Cardiac muscle cell (in vitro differentiated cells and primary cell): Measurements from ENCODE around the gene GOLT1B. TPM values are rescaled to one million over a fixed set of nuclear protein-coding genes. Genes with fewer than 3 reads are reported as not detected.

Source experiments
- DNase-seq, 2 donors: peaks; one replicate each; pipeline versions ENCODE4 v3.0.0 to v3.0.0-alpha.2; 2010 to 2017; ENCODE audit warnings: low read depth in 1 of 2, low spot score in 1 of 2
- H3K27ac ChIP-seq: fragments of 200-600 bp; sonication (generic); 2 replicates; pipeline ENCODE4 v1.5.1; 2016
- H3K27me3 ChIP-seq: fragments of 200-600 bp; sonication (generic); 2 replicates; pipeline ENCODE4 v1.6.0; 2016; ENCODE audit warnings: control low read depth
- H3K36me3 ChIP-seq: fragments of 200-600 bp; sonication (generic); 2 replicates; pipeline ENCODE4 v1.5.1; 2016; ENCODE audit warnings: control low read depth
- H3K4me1 ChIP-seq: fragments of 200-600 bp; sonication (generic); 2 replicates; pipeline ENCODE4 v1.8.1; 2017; ENCODE audit warnings: low read depth, mild to moderate bottlenecking, mixed run types
- H3K4me3 ChIP-seq: fragments of 200-600 bp; sonication (generic); 2 replicates; pipeline ENCODE4 v1.5.1; 2016; ENCODE audit warnings: mild to moderate bottlenecking
- H3K9me3 ChIP-seq: fragments of 200-600 bp; sonication (generic); 2 replicates; pipeline ENCODE4 v1.5.1; 2017; ENCODE audit warnings: low read depth, mild to moderate bottlenecking, control low read depth
- CTCF ChIP-seq: IDR thresholded peaks from 2 replicates; pipeline ENCODE4 v1.5.1; 2012; ENCODE audit warnings: low read depth, mild to moderate bottlenecking, low read length
- polyA plus RNA-seq: library from polyadenylated mRNA; unstranded; fragments of >200 nt; fragmentation: Nextera tagmentation; extraction: Ambion mirVana; gene quantifications from 2 replicates; pipeline ENCODE4 v1.2.1, GENCODE V29; 2016
- total RNA-seq: library from RNA; depleted of rRNA; stranded (reverse); fragments of >200 nt; gene quantifications from 2 replicates; pipeline ENCODE4 v1.2.3, GENCODE V29; 2016

GOLT1B gene
- total and polyA plus RNA-seq, 2 experiments from 2014 or later, result 7.9 to 18.9 TPM

GRCh38 chr12:21566223-21566906 is 64.8 kb downstream of the GOLT1B start:
- DNase-seq, result no peak
- Histone ChIP-seq H3K4me1 (no peaks in the 10 kb centered on the region), H3K27ac (no peak overlapping the region), H3K9me3 (no peaks in the 10 kb centered on the region), H3K36me3 (no peaks in the 10 kb centered on the region), H3K4me3 (no peak overlapping the region), H3K27me3 (no peaks in the 10 kb centered on the region)
- TF ChIP-seq CTCF, result no peak

- no peak for TF ChIP-seq CTCF
These were observed 65.4 kb downstream of the GOLT1B start for GRCh38 chr12:21566907-21567394.

More at GRCh38 chr12:21566907-21567394, 65.4 kb downstream of the GOLT1B start:
- Histone ChIP-seq H3K4me1 (no peaks in the 10 kb centered on the region), H3K27ac (no peak overlapping the region), H3K27me3 (no peaks in the 10 kb centered on the region), H3K4me3 (no peak overlapping the region), H3K36me3 (no peaks in the 10 kb centered on the region), H3K9me3 (no peaks in the 10 kb centered on the region)
- no peak for DNase-seq

Other genes starting within 250 kb of the GOLT1B start
- 0.39 and 1.8 TPM in 2 replicates for gene SLCO1A2, start 166.9 kb upstream of the GOLT1B start, total RNA-seq
- 1.9 and 2.9 TPM in 2 replicates for gene SLCO1A2, start 166.9 kb upstream of the GOLT1B start, polyA plus RNA-seq
- gene IAPP, start 128.9 kb upstream of the GOLT1B start, total RNA-seq, result 0.09 and 0.14 TPM in 2 replicates
- not detected in 2 replicates for gene IAPP, start 128.9 kb upstream of the GOLT1B start, polyA plus RNA-seq
- gene PYROXD1, start 64.1 kb upstream of the GOLT1B start, total RNA-seq, result 2.2 and 4.3 TPM in 2 replicates
- 3.6 and 4.4 TPM in 2 replicates for gene PYROXD1, start 64.1 kb upstream of the GOLT1B start, polyA plus RNA-seq
- 13.6 and 17.0 TPM in 2 replicates for gene RECQL, start 154 bp upstream of the GOLT1B start, total RNA-seq
- gene RECQL, start 154 bp upstream of the GOLT1B start, polyA plus RNA-seq, result 11.8 and 14.7 TPM in 2 replicates
- gene SPX, start 24.5 kb downstream of the GOLT1B start, total RNA-seq, result 1.5 and 3.0 TPM in 2 replicates
- 1.1 and 2.4 TPM in 2 replicates for gene SPX, start 24.5 kb downstream of the GOLT1B start, polyA plus RNA-seq
- gene GYS2, start 103.1 kb downstream of the GOLT1B start, total RNA-seq, result not detected in 2 replicates
- gene GYS2, start 103.1 kb downstream of the GOLT1B start, polyA plus RNA-seq, result not detected in 2 replicates
- 842 and 1,015 TPM in 2 replicates for gene LDHB, start 156.1 kb downstream of the GOLT1B start, total RNA-seq
- 1,645 and 1,792 TPM in 2 replicates for gene LDHB, start 156.1 kb downstream of the GOLT1B start, polyA plus RNA-seq